Liver (tissue), 9 donors: ENCODE data around the gene LAMA5. TPM values are rescaled to one million over a fixed set of nuclear protein-coding genes. Genes with fewer than 3 reads are reported as not detected.

Experiments
- DNase-seq: peaks from one replicate; pipeline ENCODE4 v3.0.0-alpha.2; 2017; ENCODE audit warnings: low spot score
- H3K27ac ChIP-seq, 2 donors: one replicate each; pipeline ENCODE4 v1.7.0; 2013; ENCODE audit warnings: inconsistent platforms in 2 of 2, low read length in 2 of 2, control low read depth in 1 of 2, low read depth in 1 of 2, mild to moderate bottlenecking in 1 of 2
- H3K27me3 ChIP-seq, 4 donors: one replicate each; pipeline versions ENCODE4 v1.6.1 to v1.7.0; 2013; ENCODE audit warnings: low read length in 3 of 4, inconsistent platforms in 1 of 4, mild to moderate bottlenecking in 1 of 4, moderate library complexity in 1 of 4; ENCODE audit not compliant: control insufficient read depth in 4 of 4, insufficient read depth in 4 of 4
- H3K36me3 ChIP-seq, 4 donors: one replicate each; pipeline versions ENCODE4 v1.6.1 to v1.7.0; 2013; ENCODE audit warnings: low read length in 3 of 4, mild to moderate bottlenecking in 3 of 4, low read depth in 1 of 4, moderate library complexity in 1 of 4; ENCODE audit not compliant: control insufficient read depth in 4 of 4, insufficient read depth in 3 of 4
- H3K4me1 ChIP-seq, 4 donors: one replicate each; pipeline versions ENCODE4 v1.6.1 to v1.7.0; 2013; ENCODE audit warnings: low read length in 3 of 4, mild to moderate bottlenecking in 3 of 4, moderate library complexity in 1 of 4; ENCODE audit not compliant: control insufficient read depth in 4 of 4, insufficient read depth in 4 of 4
- H3K4me3 ChIP-seq, 3 donors: one replicate each; pipeline versions ENCODE4 v1.6.1 to v1.7.0; 2013; ENCODE audit warnings: low read length in 3 of 3, control low read depth in 1 of 3, low read depth in 1 of 3, mild to moderate bottlenecking in 1 of 3
- H3K9ac ChIP-seq, 2 donors: one replicate each; pipeline ENCODE4 v1.7.0; 2013; ENCODE audit warnings: low read length in 2 of 2, mild to moderate bottlenecking in 2 of 2, moderate library complexity in 2 of 2, control low read depth in 1 of 2, low read depth in 1 of 2
- H3K9me3 ChIP-seq, 4 donors: one replicate each; pipeline versions ENCODE4 v1.6.1 to v1.7.0; 2013; ENCODE audit warnings: low read length in 3 of 4; ENCODE audit not compliant: control insufficient read depth in 4 of 4
- ATF3 ChIP-seq: IDR thresholded peaks from 2 replicates; pipeline ENCODE4 v1.6.1; 2016; ENCODE audit warnings: antibody characterized with exemption
- CTCF ChIP-seq: fragments of 150-350 bp; IDR thresholded peaks from 2 replicates; pipeline ENCODE4 v1.5.1; 2017; ENCODE audit warnings: improper control_type of control experiment, low read depth, low read length; ENCODE audit not compliant: missing input control
- EGR1 ChIP-seq, 2 donors: IDR thresholded peaks; 2 replicates each; pipeline ENCODE4 v1.6.1; 2016 to 2018; ENCODE audit warnings: antibody characterized with exemption in 2 of 2, low read depth in 2 of 2
- FOXA1 ChIP-seq: IDR thresholded peaks from 2 replicates; pipeline ENCODE4 v1.6.1; 2016; ENCODE audit warnings: antibody characterized with exemption
- FOXA2 ChIP-seq: IDR thresholded peaks from 2 replicates; pipeline ENCODE4 v1.6.1; 2016; ENCODE audit warnings: antibody characterized with exemption
- GABPA ChIP-seq, 2 donors: IDR thresholded peaks in 1 of 2; conservative IDR thresholded peaks in 1 of 2; 2 replicates each; pipeline ENCODE4 v1.6.1; 2016; ENCODE audit warnings: antibody characterized with exemption in 2 of 2, mild to moderate bottlenecking in 1 of 2, moderate library complexity in 1 of 2
- HNF4A ChIP-seq, 2 donors: conservative IDR thresholded peaks; 2 replicates each; pipeline ENCODE4 v1.6.1; 2016; ENCODE audit warnings: antibody characterized with exemption in 2 of 2, mild to moderate bottlenecking in 2 of 2
- HNF4G ChIP-seq: IDR thresholded peaks from 2 replicates; pipeline ENCODE4 v1.6.1; 2016; ENCODE audit warnings: antibody characterized with exemption
- JUND ChIP-seq, 2 donors: IDR thresholded peaks; 2 replicates each; pipeline ENCODE4 v1.6.1; 2016; ENCODE audit warnings: antibody characterized with exemption in 2 of 2
- MAX ChIP-seq: IDR thresholded peaks from 2 replicates; pipeline ENCODE4 v1.6.1; 2016; ENCODE audit warnings: antibody characterized with exemption
- NR2F2 ChIP-seq: IDR thresholded peaks from 2 replicates; pipeline ENCODE4 v1.6.1; 2016; ENCODE audit warnings: antibody characterized with exemption
- RAD21 ChIP-seq, 2 donors: IDR thresholded peaks; 2 replicates each; pipeline ENCODE4 v1.6.1; 2016; ENCODE audit warnings: antibody characterized with exemption in 2 of 2, mild to moderate bottlenecking in 2 of 2
- REST ChIP-seq: IDR thresholded peaks from 2 replicates; pipeline ENCODE4 v1.6.1; 2016; ENCODE audit warnings: antibody characterized with exemption, mild to moderate bottlenecking
- RXRA ChIP-seq, 2 donors: IDR thresholded peaks; 2 replicates each; pipeline ENCODE4 v1.6.1; 2017 to 2018; ENCODE audit warnings: antibody characterized with exemption in 2 of 2, mild to moderate bottlenecking in 1 of 2
- SP1 ChIP-seq: IDR thresholded peaks from 2 replicates; pipeline ENCODE4 v1.6.1; 2018; ENCODE audit warnings: antibody characterized with exemption, mild to moderate bottlenecking
- TAF1 ChIP-seq: conservative IDR thresholded peaks from 2 replicates; pipeline ENCODE4 v1.6.1; 2016; ENCODE audit warnings: antibody characterized with exemption, mild to moderate bottlenecking
- YY1 ChIP-seq: IDR thresholded peaks from 2 replicates; pipeline ENCODE4 v1.6.1; 2016; ENCODE audit warnings: antibody characterized with exemption, mild to moderate bottlenecking
- ZBTB33 ChIP-seq: IDR thresholded peaks from 2 replicates; pipeline ENCODE4 v1.6.1; 2016; ENCODE audit warnings: antibody characterized with exemption
- WGBS: extraction: QIAGEN DNeasy Blood & Tissue Kit; methylation state at CpG from one replicate; pipeline ENCODE4 v1.1.7; 2013; 5-methylcytosine and 5-hydroxymethylcytosine counted together
- polyA plus RNA-seq, 2 donors: library from polyadenylated mRNA; stranded (reverse) in 1 of 2; unstranded in 1 of 2; fragments of 200-250 nt in 1 of 2; fragments of >200 nt in 1 of 2; fragmentation: Nextera tagmentation in 1 of 2; extraction: Ambion mirVana in 1 of 2; gene quantifications; one replicate each; pipeline versions ENCODE4 v1.2.1 to v1.2.3, GENCODE V29; 2013 to 2015
- total RNA-seq, 2 donors: library from RNA; depleted of rRNA; stranded (reverse); fragments of >200 nt; gene quantifications; one replicate each; pipeline ENCODE4 v1.2.3, GENCODE V29; 2014
- donor health status: healthy.
- donor health status: healthy.
- donor health status: healthy.
- donor health status: healthy.
- donor health status: healthy.

LAMA5 gene
- total and polyA plus RNA-seq, 4 donors: 3.6 to 40.2 (median 13.7) TPM

GRCh38 chr20:62408055-62408454 is 40.9 kb upstream of the LAMA5 start:
- 95% methylated on average over 15 of the region's 15 CpGs for WGBS
- Histone ChIP-seq H3K27ac (no peak overlapping the region), H3K9ac (no peak overlapping the region), H3K36me3 (no peaks in the 10 kb centered on the region), H3K9me3 (no peaks in the 10 kb centered on the region), H3K4me3 (no peak overlapping the region), H3K4me1 (peaks cover 13 to 33% (median 20%) of the 10 kb centered on the region in 4 donors), H3K27me3 (no peaks in the 10 kb centered on the region)
- no peak for TF ChIP-seq ZBTB33
- TF ChIP-seq REST: no peak
- TF ChIP-seq JUND (IDR thresholded peaks at IDR 0.05): no peak
- no peak for TF ChIP-seq NR2F2
- TF ChIP-seq CTCF: no peak
- no peak for TF ChIP-seq SP1
- no peak for TF ChIP-seq EGR1 (IDR thresholded peaks at IDR 0.05; ENCODE audit: low read depth in 2 of 2)
- TF ChIP-seq RAD21 (IDR thresholded peaks at IDR 0.05): no peak
- TF ChIP-seq GABPA (IDR thresholded peaks at IDR 0.05 in 1 of 2, conservative IDR thresholded peaks at IDR 0.05 in 1 of 2): no peak
- TF ChIP-seq FOXA1: no peak
- no peak for TF ChIP-seq HNF4G
- no peak for TF ChIP-seq MAX
- TF ChIP-seq ATF3: no peak
- no peak for TF ChIP-seq YY1
- no peak for TF ChIP-seq RXRA (IDR thresholded peaks at IDR 0.05)
- no peak for TF ChIP-seq FOXA2
- TF ChIP-seq HNF4A (conservative IDR thresholded peaks at IDR 0.05): no peak
- TF ChIP-seq TAF1: no peak
- no peak for DNase-seq
